NT2/D1 (cell line): ENCODE results near the gene NFIX.

Experiments used
- YY1 ChIP-seq: IDR thresholded peaks from 2 replicates; pipeline ENCODE4 v1.6.1; 2011; ENCODE audit not compliant: insufficient read length, insufficient read depth
- ZNF274 ChIP-seq: IDR thresholded peaks from 2 replicates; pipeline ENCODE4 v1.6.1; 2011; ENCODE audit warnings: mild to moderate bottlenecking, low read depth, low read length

DNA sequence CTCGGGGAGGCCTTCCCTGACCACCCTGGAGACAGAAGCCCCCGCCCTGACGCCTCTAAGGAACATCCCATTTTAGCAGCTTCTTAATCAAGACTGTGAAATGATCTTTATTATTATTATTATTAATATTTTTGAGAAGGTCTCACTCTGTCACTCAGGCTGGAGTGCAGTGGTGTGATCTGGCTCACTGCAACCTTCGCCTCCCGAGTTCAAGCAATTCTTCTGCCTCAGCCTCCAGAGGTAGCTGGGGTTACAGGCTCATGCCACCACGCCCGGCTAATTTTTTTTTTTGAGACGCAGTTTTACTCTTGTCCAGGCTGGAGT lies 29.5 kb upstream of the NFIX start:
- no peak for TF ChIP-seq YY1
- TF ChIP-seq ZNF274 = no peak
